ENCODE results near the gene MSANTD3. TPM values are rescaled to one million over a fixed set of nuclear protein-coding genes. Genes with fewer than 3 reads are reported as not detected.

The MSANTD3 gene
- total and polyA plus RNA-seq, 2 of the 4 experiments (the other 2 are of a cell fraction), result 45.5 to 55.9 TPM

DNA sequence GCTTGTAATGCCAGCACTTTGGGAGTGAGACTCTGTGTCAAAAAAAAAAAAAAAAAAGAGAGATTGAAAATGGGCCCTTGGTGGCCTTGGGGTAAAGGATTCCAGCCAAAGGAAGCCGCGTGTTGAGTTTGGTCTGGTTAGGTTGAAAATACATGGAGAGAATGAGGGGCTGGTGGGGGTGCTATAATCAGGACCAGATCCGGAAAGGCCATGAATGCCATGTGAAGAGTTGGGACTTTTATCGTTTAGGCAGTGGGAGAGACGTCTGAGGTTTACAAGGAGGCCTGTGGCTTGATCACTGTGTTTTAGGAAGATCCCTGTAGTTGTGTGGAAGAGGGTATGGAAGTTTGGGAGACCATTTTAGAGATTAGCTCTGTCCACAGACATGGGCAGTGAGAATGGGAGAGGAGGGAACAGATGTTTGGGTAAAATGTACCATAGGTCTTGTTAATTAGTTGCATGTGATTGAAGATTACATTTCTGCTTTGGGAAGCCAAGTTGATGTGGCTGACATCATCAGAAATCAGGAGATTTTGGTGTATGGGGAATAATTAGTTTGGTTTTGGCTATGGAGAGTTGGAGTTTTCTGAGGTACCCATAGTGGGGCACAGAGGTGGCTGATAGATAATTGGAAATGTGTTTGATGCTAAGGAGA lies 3.5 kb downstream of the MSANTD3 start:
- peaks cover 42% of the 10 kb centered on the region for H4K20me1 ChIP-seq (ENCODE audit: insufficient read depth, low read length)
- peak overlapping the region; percentile 84 for H3K4ac ChIP-seq (ENCODE audit: low read depth, low read length)
- peak overlapping the region; percentile 28; the same call in 2 of the 3 replicates for H2BK15ac ChIP-seq (ENCODE audit: low read depth, low read length)
- DNase-seq (no peak), ATAC-seq (ENCODE audit: low read depth) (no peak)
- H3K79me1 ChIP-seq (ENCODE audit: low read depth in 1 of 2, low read length in 2 of 2), result peaks cover 5 to 47% of the 10 kb centered on the region in 2 experiments; a peak in 2 of 4 replicates
- H3K23ac ChIP-seq (ENCODE audit: low read depth, low read length), result peak overlapping the region; percentile 49
- H3K14ac ChIP-seq (replicated peaks; ENCODE audit: low read depth, low read length), result peak overlapping the region; percentile 90
- peak overlapping the region; percentile 38 for H2BK20ac ChIP-seq (ENCODE audit: low read depth, low read length)
- H3K4me3 ChIP-seq (ENCODE audit: insufficient read depth, low read depth, low read length), result no peak overlapping the region
- peaks cover 24% of the 10 kb centered on the region for H3K9me1 ChIP-seq (ENCODE audit: insufficient read depth, low read length)
- H3K18ac ChIP-seq (ENCODE audit: low read depth, low read length), result peak overlapping the region; percentile 42
- peak overlapping the region; percentile 83 for H3K27ac ChIP-seq (ENCODE audit: insufficient read depth, low read length)
- no peak overlapping the region for H3K56ac ChIP-seq (ENCODE audit: extremely low read depth, insufficient read depth, low read length)
- H2AK9ac ChIP-seq (replicated peaks; ENCODE audit: low read depth, low read length, poor library complexity), result no peak overlapping the region
- H4K8ac ChIP-seq (ENCODE audit: low read depth in 2 of 2, low read length in 2 of 2), result peak overlapping the region; percentile 15 to 55; a peak in 2 of 4 replicates
- H3K4me2 ChIP-seq (ENCODE audit: low read depth, low read length), result peak overlapping the region; percentile 39
- in situ Hi-C loops (cut with MboI; ENCODE audit: low sequenced_read_pairs) (loop anchor here (5.0 kb wide), 1 partner anchor 78 kb away; the partner anchor contains the start of gene TEX10), dilution Hi-C loops (cut with HindIII; ENCODE audit: low sequenced_read_pairs, unreplicated experiment) (no loop called here), intact Hi-C loops (cut with micrococcal nuclease) (no loop called here)
- TF ChIP-seq CHD1 (IDR thresholded peaks at IDR 0.05; ENCODE audit: low read depth, low read length), result no peak
- TF ChIP-seq NFE2L2 (IDR thresholded peaks at IDR 0.05; ENCODE audit: low read depth, low read length), result no peak
- TF ChIP-seq MAZ (IDR thresholded peaks at IDR 0.05; ENCODE audit: borderline replicate concordance, low read depth, low read length), result no peak
- no peak for TF ChIP-seq MXI1 (IDR thresholded peaks at IDR 0.05; ENCODE audit: borderline replicate concordance, low read depth, low read length)
- TF ChIP-seq, protein P1, sequence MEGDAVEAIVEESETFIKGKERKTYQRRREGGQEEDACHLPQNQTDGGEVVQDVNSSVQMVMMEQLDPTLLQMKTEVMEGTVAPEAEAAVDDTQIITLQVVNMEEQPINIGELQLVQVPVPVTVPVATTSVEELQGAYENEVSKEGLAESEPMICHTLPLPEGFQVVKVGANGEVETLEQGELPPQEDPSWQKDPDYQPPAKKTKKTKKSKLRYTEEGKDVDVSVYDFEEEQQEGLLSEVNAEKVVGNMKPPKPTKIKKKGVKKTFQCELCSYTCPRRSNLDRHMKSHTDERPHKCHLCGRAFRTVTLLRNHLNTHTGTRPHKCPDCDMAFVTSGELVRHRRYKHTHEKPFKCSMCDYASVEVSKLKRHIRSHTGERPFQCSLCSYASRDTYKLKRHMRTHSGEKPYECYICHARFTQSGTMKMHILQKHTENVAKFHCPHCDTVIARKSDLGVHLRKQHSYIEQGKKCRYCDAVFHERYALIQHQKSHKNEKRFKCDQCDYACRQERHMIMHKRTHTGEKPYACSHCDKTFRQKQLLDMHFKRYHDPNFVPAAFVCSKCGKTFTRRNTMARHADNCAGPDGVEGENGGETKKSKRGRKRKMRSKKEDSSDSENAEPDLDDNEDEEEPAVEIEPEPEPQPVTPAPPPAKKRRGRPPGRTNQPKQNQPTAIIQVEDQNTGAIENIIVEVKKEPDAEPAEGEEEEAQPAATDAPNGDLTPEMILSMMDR (conservative IDR thresholded peaks at IDR 0.05; ENCODE audit: low read depth, low read length), result no peak
- no peak for TF ChIP-seq CEBPB (IDR thresholded peaks at IDR 0.05; ENCODE audit: low read depth, low read length)
- TF ChIP-seq, protein P2, sequence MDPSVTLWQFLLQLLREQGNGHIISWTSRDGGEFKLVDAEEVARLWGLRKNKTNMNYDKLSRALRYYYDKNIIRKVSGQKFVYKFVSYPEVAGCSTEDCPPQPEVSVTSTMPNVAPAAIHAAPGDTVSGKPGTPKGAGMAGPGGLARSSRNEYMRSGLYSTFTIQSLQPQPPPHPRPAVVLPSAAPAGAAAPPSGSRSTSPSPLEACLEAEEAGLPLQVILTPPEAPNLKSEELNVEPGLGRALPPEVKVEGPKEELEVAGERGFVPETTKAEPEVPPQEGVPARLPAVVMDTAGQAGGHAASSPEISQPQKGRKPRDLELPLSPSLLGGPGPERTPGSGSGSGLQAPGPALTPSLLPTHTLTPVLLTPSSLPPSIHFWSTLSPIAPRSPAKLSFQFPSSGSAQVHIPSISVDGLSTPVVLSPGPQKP (IDR thresholded peaks at IDR 0.05; ENCODE audit: borderline replicate concordance, low read depth, low read length), result no peak
- TF ChIP-seq SMC3 (IDR thresholded peaks at IDR 0.05; ENCODE audit: low read depth, low read length), result no peak
- no peak for TF ChIP-seq MAFK (IDR thresholded peaks at IDR 0.05; ENCODE audit: low read depth, low read length)
- H3K9ac ChIP-seq (ENCODE audit: low read depth, low read length), result no peak overlapping the region
- H2AK5ac ChIP-seq (ENCODE audit: low read depth, low read length), result peak overlapping the region; percentile 84
- peak overlapping the region; percentile 74 for H4K91ac ChIP-seq (ENCODE audit: insufficient read depth, low read depth, low read length)
- peaks cover 22% of the 10 kb centered on the region for H3K4me1 ChIP-seq (ENCODE audit: control insufficient read depth, insufficient read depth, low read length)
- peak overlapping the region; percentile 69 for H4K5ac ChIP-seq (ENCODE audit: low read depth, low read length)
- peak overlapping the region; percentile 90 for H2BK120ac ChIP-seq (ENCODE audit: low read depth, low read length)
- no peak overlapping the region for H2AFZ ChIP-seq (replicated peaks; ENCODE audit: low read length, poor library complexity)
- BruUV-seq (replicated peaks), result no TSS peak
- peak overlapping the region; percentile 94 for H2BK5ac ChIP-seq (ENCODE audit: low read depth, low read length, poor library complexity, severe bottlenecking)
- ChIA-PET POLR2A (ENCODE audit: unreplicated experiment) (interaction anchor here (0.6 kb wide), 2 partner anchors 11 to 54 kb away, joined by 3 to 10 read pairs; no protein-coding TSS in a partner anchor), CTCF (interaction anchor here (0.6 kb wide), 1 partner anchor 65 kb away, joined by 3 read pairs; no protein-coding TSS in a partner anchor)
- 100% methylated on average over 2 of the region's 5 CpGs; no CpG with 5 or more reads in 1 of the 2 experiments for WGBS, 2 experiments (ENCODE audit: extremely low coverage in 2 of 2, insufficient read length in 1 of 2)
- H3K27me3 ChIP-seq (ENCODE audit: control insufficient read depth, insufficient read depth, low read length), result no peaks in the 10 kb centered on the region
- no peaks in the 10 kb centered on the region for H3K9me3 ChIP-seq (ENCODE audit: control insufficient read depth, insufficient read depth, low read length)
- peaks cover 6% of the 10 kb centered on the region; the same call in 1 of the 2 replicates for H3K36me3 ChIP-seq (ENCODE audit: control insufficient read depth, insufficient read depth, low read length)
